Ramos (cell line): Measurements from ENCODE around the gene IGF1R.

Experiments
- in situ Hi-C: fragments of 300-500 bp; cut with MboI; formaldehyde crosslinking; loops from one replicate; pipeline ENCODE4 v1.14.3; 2022; ENCODE audit warnings: low sequenced_read_pairs; ENCODE audit not compliant: unreplicated experiment

IGF1R gene

GRCh38 chr15:98946301-98947255 lies 298.2 kb downstream of the IGF1R start:
- in situ Hi-C loops = no loop called here

- in situ Hi-C loops = no loop called here
Observed at GRCh38 chr15:98948456-98948855, 300.1 kb downstream of the IGF1R start.

GRCh38 chr15:98948941-98949340 lies 300.6 kb downstream of the IGF1R start:
- in situ Hi-C loops = no loop called here

- in situ Hi-C loops = no loop called here
Observed at GRCh38 chr15:98949624-98950023, 301.3 kb downstream of the IGF1R start.

GRCh38 chr15:98950248-98950647 lies 301.9 kb downstream of the IGF1R start:
- in situ Hi-C loops = no loop called here

- in situ Hi-C loops = no loop called here
Observed at GRCh38 chr15:98951004-98951403, 302.7 kb downstream of the IGF1R start.

- in situ Hi-C loops = no loop called here
Observed at GRCh38 chr15:98951493-98952320, 303.4 kb downstream of the IGF1R start.

- in situ Hi-C loops = no loop called here
Observed at GRCh38 chr15:98952381-98952803, 304.1 kb downstream of the IGF1R start.

- in situ Hi-C loops = no loop called here
Observed at GRCh38 chr15:98953000-98953787, 304.9 kb downstream of the IGF1R start.

- in situ Hi-C loops = no loop called here
Observed at GRCh38 chr15:98953968-98954367, 305.6 kb downstream of the IGF1R start.

GRCh38 chr15:98954411-98954810 lies 306.1 kb downstream of the IGF1R start:
- in situ Hi-C loops = no loop called here

GRCh38 chr15:98955331-98955730 lies 307.0 kb downstream of the IGF1R start:
- in situ Hi-C loops = no loop called here

GRCh38 chr15:98955961-98956723 lies 307.8 kb downstream of the IGF1R start:
- in situ Hi-C loops = no loop called here

GRCh38 chr15:98956796-98957553 lies 308.6 kb downstream of the IGF1R start:
- in situ Hi-C loops = no loop called here

- in situ Hi-C loops = no loop called here
Observed at GRCh38 chr15:98957655-98958054, 309.3 kb downstream of the IGF1R start.

- in situ Hi-C loops = no loop called here
Observed at GRCh38 chr15:98958076-98958475, 309.7 kb downstream of the IGF1R start.

- in situ Hi-C loops = no loop called here
Observed at GRCh38 chr15:98958918-98959639, 310.7 kb downstream of the IGF1R start.

- in situ Hi-C loops = no loop called here
Observed at GRCh38 chr15:98959640-98960007, 311.3 kb downstream of the IGF1R start.
